HG02973 (cell line): Measurements from ENCODE around the gene BRMS1.

Source experiments
- ATAC-seq: cut with Tn5 transposase; IDR thresholded peaks from one replicate; pipeline ENCODE4 v1.9.1; 2021; ENCODE audit warnings: moderate library complexity; ENCODE audit not compliant: unreplicated experiment

BRMS1 gene

DNA sequence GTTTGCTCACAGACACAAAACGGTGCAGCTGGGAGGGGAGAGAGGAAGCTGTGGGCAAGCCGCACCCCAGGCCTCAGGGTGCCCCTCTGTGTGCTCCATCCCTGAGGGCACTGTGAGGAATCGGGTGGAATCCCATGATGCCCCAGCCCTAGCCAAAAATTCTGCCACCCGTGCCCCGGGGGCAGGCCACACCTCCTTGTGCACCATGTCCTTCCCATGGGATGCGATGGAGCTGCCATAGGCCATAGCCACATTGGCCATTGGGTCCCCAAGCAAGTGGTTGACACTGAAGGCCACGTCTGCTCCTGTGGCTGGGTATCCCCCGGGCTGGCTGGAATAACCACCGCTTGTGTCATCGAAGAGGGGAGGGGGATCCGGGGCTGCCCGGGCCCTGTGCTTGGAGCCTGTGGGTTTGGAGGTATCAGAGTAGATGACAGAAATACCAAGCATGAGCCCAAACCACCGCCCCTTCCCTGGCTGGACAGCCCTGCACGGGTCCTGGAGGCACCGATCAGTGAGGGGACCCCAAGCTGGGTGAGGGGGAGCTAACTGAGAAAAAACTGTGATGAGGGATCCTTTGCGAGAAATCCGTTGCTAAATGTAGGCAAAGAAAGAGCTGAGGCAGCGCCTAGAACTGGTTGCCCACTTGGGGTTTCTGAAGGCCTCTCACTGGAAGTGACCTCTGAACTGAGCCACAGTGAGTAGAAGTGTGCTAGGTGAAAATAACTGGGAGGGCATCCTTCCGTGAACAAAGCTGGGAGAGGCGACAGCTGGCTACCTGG lies 56.8 kb downstream of the BRMS1 start:
- ATAC-seq: no peak
